ENCODE results near the gene CRYGS. TPM values are rescaled to one million over a fixed set of nuclear protein-coding genes. Genes with fewer than 3 reads are reported as not detected.

CRYGS gene
- total RNA-seq, 1 donor from 2014 or later, result 1.8 TPM

- no peaks in the 10 kb centered on the region for H3K27me3 ChIP-seq (ENCODE audit: control insufficient read depth, insufficient read depth, low read length)
- no peak for TF ChIP-seq CTCF (IDR thresholded peaks at IDR 0.05; ENCODE audit: insufficient read depth, low read length, poor library complexity, severe bottlenecking)
- no peak overlapping the region for H3K4me3 ChIP-seq (ENCODE audit: low read depth, low read length)
- no peak for DNase-seq (ENCODE audit: low read depth)
- no peaks in the 10 kb centered on the region for H3K36me3 ChIP-seq (ENCODE audit: control insufficient read depth, insufficient read depth, low read length)
Observed at GRCh38 chr3:186526256-186526606, 17.9 kb downstream of the CRYGS start.

GRCh38 chr3:186525369-186526255 is 18.6 kb downstream of the CRYGS start:
- H3K27me3 ChIP-seq (ENCODE audit: control insufficient read depth, insufficient read depth, low read length), result no peaks in the 10 kb centered on the region
- no peak for DNase-seq (ENCODE audit: low read depth)
- no peak for TF ChIP-seq CTCF (IDR thresholded peaks at IDR 0.05; ENCODE audit: insufficient read depth, low read length, poor library complexity, severe bottlenecking)
- H3K36me3 ChIP-seq (ENCODE audit: control insufficient read depth, insufficient read depth, low read length), result no peaks in the 10 kb centered on the region
- H3K4me3 ChIP-seq (ENCODE audit: low read depth, low read length), result no peak overlapping the region

- H3K36me3 ChIP-seq (ENCODE audit: control insufficient read depth, insufficient read depth, low read length), result no peaks in the 10 kb centered on the region
- H3K4me3 ChIP-seq (ENCODE audit: low read depth, low read length), result no peak overlapping the region
- no peak for TF ChIP-seq CTCF (IDR thresholded peaks at IDR 0.05; ENCODE audit: insufficient read depth, low read length, poor library complexity, severe bottlenecking)
- no peak for DNase-seq (ENCODE audit: low read depth)
- H3K27me3 ChIP-seq (ENCODE audit: control insufficient read depth, insufficient read depth, low read length), result no peaks in the 10 kb centered on the region
Observed at GRCh38 chr3:186524616-186525015, 19.6 kb downstream of the CRYGS start.

GRCh38 chr3:186523434-186523833 is 20.7 kb downstream of the CRYGS start:
- Histone ChIP-seq H3K36me3 (ENCODE audit: control insufficient read depth, insufficient read depth, low read length) (no peaks in the 10 kb centered on the region), H3K4me3 (ENCODE audit: low read depth, low read length) (no peak overlapping the region), H3K27me3 (ENCODE audit: control insufficient read depth, insufficient read depth, low read length) (peaks cover 2% of the 10 kb centered on the region)
- no peak for DNase-seq (ENCODE audit: low read depth)
- TF ChIP-seq CTCF (IDR thresholded peaks at IDR 0.05; ENCODE audit: insufficient read depth, low read length, poor library complexity, severe bottlenecking), result no peak

GRCh38 chr3:186523022-186523421 is 21.2 kb downstream of the CRYGS start:
- Histone ChIP-seq H3K4me3 (ENCODE audit: low read depth, low read length) (no peak overlapping the region), H3K27me3 (ENCODE audit: control insufficient read depth, insufficient read depth, low read length) (peaks cover 2% of the 10 kb centered on the region), H3K36me3 (ENCODE audit: control insufficient read depth, insufficient read depth, low read length) (no peaks in the 10 kb centered on the region)
- TF ChIP-seq CTCF (IDR thresholded peaks at IDR 0.05; ENCODE audit: insufficient read depth, low read length, poor library complexity, severe bottlenecking), result no peak
- DNase-seq (ENCODE audit: low read depth), result no peak
